Putamen (tissue), 1 donor: ENCODE measurements around the gene SLC44A5.

Experiments used
- DNase-seq: peaks from one replicate; pipeline ENCODE4 v3.0.0-alpha.2; 2016; ENCODE audit warnings: low spot score

Gene SLC44A5

DNA sequence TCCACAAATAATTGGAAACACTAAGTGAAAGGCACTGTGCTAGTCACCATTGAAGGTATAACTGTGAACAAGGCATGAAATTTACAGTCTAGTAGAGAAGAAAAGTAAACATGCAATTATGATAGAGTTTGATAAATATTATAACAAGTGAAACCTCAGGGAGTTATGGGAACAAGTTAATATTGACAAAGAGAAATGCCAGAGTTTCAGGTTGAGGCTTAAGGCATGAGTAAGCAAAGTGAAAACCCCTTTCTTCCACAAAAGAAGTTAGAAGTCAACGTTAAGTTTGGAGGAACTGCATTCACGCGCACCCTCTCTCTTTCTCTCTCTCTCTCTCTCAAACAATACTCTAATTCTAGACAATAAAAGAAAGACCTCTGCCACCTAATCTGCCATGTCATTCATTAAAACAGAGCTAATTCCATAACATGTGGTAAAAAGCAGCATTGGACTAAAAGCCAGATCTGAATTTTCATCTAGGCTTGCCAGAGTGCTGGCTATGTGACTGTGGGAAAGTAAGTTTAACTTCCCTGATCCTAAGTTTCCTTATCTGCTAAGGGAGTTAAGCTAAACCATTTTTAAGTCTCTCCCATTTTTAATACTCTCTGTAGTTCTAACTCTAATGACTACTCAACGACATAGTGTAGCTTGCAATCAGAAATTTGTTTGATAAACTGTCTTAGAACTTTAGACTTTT is 22.0 kb downstream of the SLC44A5 start:
- DNase-seq, result no peak

DNA sequence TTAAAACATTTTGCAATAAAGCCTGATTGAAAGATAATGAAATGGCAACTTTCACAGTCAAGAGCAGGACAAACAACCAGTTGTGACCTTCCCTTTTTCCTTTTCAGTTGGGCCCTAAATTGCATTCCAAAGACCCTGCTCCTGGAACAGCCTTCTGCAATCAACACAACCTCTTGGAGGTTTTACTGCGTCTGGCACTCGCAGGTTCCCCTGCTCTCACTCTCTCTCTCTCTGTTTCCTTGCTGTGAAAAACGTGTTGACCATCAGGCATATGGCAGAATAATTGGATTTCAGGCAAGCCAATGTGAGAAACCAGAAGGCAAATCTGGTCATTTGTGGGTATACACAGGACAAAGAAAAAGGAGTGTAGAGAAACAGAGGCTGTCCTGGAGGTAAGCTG is 23.2 kb downstream of the SLC44A5 start:
- no peak for DNase-seq

DNA sequence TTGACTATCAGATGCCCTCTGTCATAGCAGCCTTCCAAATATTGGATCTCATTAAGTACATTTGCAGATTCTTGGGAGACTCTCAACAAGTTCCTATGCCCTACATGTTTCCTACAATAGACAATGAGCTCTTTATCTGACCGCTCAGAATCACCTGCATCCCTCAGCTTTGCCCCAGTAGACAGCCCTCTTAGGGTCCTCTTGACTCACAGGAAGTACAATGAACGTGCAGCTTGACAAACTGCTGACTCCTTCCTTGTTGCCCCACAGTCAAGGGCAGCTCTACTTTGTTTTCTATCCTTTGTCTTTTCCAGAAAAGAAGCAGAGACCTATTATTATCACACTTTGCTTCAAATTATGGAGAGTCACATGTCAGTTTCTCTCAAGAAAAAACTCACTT is 27.6 kb downstream of the SLC44A5 start:
- no peak for DNase-seq

DNA sequence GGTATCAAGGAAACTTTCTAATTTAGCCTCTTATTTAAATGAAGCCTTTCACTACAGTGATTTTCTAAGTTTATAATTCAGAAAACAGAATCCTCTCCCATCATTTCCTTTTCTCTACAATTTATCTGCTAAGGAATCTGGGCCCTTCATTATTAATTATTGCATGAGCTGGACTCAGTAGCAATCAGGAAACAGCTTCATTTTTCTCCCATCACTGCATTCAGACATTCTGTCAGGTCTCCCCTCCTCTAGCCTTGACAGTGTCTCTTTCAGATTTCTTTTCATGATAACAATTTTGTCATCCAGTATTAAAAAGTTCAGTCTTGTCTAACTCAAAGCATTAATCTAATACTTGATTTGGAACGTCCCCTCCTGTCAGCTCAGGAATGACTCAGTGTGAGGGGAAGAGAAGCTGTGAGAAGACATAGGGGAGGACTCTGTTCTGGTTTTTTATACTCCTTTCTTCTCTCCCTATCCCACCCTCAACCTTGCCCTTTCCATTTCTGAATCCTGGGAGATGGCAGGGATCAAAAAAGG is 28.1 kb downstream of the SLC44A5 start:
- DNase-seq, result no peak

DNA sequence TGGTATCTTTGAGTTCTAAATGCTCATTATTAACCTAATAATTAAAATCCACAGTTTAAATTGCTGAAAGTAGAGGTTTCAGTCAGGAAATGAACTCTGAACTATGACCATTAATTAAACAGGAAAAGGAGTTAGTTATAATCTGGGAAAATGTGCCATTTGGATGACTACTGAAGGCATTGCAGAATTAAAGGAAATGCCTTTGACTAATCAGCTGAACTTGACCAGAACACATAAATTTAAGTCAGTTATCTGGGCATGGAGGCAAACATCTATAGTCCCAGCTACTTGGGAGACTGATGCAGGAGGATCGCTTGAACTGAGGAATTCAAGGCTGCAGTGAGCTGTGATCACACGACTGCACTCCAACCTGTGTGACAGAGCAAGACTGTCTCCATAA is 31.9 kb downstream of the SLC44A5 start:
- no peak for DNase-seq

DNA sequence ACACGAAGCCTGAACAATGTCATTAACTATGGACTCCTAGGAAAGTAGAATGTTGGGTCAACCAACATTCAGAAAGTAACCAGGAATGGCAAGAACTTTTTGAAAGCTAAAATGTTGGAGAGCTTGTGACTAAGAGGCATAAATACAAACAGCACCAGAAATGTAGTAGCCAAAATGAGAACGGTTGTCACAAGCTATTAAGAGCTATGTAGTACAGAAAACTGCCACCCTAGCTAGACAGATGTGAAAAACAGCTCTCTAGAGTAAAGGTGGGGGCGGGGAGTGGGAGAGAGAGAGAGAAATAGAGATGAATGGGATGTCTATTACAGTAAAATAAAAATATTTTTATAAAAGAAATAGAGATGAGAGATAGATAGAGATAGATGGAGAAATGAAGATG is 35.1 kb downstream of the SLC44A5 start:
- DNase-seq, result no peak

DNA sequence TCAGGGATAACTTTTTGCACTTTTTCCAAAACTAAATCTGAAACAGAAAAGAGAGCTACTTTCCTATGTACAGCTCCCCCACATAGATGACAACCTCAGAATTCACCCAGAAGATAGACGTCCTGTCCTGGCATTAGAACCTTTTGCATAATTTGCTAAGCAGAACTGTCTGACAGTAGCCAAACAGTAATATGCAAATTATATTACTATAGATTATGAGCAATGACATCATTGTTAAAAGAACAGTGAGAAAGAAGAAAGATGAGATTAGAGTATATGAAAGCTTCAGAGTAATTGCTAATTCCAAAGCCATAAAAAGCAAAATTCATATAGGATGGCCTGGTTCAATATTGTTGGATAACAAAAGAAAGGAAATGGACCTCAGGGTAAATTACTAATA is 43.7 kb downstream of the SLC44A5 start:
- no peak for DNase-seq

DNA sequence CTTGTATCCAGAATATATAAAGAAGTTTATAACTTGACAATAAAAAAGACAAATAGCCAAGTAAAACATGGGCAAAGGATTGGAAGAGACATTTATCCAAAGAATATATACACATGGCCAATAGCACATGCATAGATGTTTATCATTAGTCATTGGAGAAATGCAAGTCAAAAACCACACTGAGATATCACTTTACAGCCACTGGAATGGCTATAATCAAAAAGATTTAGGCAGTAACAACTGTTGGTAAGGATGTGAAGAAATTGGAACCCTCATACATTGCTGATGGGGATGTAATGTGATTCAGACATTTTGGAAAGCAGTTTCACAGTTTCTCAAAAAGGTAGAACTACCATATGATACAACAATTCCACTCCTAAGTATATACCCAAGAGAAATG is 51.1 kb downstream of the SLC44A5 start:
- DNase-seq, result no peak

DNA sequence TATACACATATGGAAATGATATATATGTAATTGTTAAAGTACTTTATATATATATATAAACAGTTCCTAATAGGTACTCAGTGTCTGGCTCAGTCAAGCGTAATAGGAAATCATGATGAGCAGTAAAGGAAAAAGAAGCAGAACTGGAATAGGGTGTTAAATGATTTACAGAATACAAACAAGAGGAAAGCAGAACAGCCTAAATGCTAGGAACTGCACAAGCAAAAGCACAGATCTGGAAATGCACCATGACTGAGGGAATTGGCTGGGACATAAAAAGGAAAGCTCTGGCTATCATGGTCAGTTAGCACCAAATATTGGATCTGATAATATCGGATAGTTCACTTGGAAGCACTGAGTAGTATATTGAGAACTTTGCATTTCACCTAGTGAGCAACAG is 51.8 kb downstream of the SLC44A5 start:
- no peak for DNase-seq

DNA sequence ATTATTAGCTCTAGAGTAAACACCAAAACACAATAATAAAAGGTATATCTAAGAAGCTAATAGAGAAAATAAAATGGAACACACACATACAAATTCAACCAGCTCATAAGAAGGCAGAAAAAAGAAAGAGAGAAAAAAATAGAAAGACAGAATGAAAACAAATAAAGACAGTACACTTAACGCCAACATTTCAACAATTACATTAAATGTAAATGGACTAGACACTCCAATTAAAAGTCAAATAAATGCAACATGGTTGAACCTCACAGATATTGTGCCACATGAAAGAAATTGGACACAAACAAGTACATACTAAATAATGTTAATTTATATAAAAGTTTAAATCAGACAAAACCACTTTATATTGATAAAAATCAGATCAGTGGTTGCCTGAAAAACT is 56.0 kb downstream of the SLC44A5 start:
- DNase-seq, result no peak

DNA sequence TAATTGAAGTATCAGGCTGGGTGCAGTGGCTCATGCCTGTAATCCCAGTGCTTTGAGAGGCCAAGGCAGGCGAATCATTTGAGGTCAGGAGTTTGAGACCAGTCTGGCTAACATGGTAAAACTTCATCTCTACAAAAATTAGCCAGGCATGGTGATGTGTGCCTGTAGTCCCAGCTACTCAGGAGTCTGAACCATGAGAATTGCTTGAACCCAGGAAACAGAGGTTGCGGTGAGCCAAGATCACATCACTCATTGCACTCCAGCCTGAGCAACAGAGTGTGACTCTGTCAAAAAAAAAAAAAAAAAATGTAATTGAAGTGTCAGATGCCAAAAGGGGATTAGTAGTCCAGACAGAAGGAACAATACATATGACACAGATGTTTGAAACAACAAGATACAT is 56.7 kb downstream of the SLC44A5 start:
- no peak for DNase-seq

DNA sequence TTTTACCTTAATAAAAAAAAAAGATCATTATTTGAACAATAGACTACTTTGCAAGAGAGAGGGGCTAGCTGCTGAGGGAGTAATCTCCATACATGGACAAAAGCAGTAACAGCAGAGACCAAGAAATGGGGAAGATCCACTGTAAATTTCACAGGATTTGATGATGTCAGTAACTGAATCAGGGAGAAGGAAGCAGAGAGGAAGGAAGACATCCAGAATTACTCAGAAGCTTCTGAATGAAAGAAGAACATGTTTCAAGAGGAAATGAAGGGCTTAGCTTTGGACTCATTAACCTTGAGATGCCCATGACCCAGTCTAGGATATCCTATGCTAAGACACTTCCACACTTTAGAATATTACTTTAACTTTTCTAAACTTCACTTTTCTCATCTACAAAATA is 60.4 kb downstream of the SLC44A5 start:
- no peak for DNase-seq

DNA sequence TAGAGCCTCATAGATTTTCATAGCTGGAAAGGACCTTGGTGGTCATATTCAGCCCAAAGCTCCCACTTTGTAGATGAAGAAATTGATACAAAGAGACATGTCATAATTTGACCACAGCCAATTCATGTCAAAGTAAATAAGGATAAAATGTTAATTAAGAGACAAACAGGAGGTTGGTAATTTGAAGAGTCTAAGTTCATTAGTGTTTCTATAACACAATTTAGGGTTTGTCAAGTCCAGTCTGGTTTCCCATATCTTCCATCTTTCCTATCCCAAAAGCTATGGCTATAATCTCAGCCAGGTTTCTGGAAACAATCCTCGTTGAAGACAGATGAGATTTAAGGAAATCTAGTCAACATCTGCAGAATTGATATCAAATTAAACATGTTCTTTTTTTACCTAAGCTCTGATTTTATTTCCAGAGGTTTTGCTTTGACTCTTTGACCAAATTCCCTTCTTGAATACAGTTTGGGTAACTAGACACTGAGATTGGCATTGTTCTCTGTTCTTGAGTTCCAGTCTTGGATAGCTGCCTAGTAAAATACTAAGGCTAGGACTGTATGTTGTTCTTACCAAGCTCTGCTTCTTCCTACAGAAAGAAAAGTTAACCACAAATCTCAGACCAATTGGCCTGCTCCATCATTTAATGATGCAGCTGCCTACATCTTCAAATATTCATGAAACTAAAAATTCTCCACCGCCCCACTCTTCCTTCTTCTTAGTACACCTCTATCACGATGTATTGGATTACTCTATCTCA is 62.0 kb downstream of the SLC44A5 start:
- no peak for DNase-seq

DNA sequence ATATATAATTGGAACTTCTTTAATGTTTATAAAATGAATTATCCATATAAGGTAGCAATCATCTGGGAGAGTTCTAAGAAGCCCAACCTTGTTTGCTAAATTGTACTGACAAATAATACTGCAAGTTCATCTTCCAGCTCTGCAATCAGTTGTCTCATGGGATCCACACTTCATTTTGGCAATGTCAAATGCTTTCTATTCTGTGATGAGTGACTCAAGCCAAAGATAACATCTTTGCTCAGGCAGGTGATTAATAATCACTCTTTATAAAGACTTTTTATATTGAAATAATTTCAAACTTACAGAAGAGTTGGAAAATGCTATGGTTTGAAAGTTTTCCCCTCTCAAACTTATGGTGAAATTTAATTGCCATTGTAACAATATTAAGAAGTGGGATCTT is 67.2 kb downstream of the SLC44A5 start:
- DNase-seq, result no peak

DNA sequence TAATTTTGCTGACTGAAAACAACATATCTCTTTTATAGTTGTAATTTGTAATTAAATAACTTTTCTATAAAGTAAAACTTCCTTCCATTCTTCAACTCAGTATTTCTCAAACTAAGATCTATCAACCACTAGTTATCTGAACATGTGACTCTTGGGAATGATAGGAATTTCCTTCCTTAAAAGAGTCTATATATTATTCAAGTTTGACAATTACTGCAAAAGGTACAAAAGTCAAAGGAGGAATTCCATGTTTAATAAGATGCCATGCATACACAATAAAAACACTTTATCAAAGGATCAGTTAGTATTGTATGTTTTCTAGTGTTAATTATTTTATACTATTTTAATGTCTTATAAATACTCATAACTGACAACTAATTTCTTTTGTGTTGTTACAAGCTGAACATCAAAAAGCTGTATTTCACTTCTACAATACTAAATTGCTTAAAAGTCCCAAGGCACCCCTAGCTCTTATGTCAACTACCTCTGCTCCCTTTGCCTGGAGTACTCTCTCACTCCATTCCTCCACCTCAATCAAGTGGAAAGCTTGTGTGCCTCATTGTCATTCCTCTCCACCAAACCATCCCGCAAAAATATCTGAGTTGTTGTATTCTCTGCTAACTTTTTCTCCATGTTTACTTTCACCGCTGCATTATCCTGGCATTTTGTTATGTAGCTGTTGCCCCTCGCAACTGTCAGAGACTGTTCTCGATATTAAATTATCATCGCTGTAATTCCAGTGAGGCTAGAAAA is 67.9 kb downstream of the SLC44A5 start:
- no peak for DNase-seq

DNA sequence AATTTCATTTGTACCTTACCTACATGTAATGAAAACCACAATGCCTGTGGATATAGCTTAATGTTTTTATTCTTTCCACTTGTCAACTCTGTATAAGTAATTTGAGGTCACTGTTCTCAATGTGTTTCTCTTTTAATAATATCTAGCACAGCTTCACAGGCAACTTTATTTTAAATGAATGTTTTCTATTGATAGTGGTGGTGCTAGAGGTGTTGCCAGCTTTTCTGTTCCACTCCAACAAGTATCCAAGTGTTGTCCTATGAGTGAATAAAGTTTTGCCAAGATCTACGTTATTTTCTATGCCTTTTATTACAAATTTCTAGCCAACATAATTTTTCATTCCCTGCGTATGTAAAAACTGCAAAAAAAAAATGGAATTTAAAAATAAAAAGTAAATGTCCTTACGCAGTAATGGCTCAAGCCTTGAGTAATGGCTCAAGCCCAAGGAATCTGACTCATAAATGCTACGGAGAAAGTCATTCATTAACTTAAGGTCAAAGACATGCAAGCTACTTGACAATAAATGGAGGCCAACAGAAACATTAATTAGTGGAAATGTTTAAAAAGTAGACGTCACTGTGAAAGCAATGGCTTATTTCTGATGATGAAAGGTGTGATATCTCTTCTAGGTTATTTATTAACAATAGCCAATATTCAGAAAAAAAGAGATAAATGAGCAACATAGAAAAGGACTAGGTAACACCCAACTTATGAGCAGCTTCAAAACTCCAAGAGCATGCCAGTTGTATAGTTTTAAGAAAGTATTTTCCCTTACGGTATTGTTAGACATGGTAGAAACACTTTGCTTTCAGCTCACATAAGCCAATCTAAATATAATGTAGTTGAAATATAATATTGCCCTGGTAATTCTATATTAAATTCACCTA is 71.4 kb downstream of the SLC44A5 start:
- DNase-seq, result no peak

DNA sequence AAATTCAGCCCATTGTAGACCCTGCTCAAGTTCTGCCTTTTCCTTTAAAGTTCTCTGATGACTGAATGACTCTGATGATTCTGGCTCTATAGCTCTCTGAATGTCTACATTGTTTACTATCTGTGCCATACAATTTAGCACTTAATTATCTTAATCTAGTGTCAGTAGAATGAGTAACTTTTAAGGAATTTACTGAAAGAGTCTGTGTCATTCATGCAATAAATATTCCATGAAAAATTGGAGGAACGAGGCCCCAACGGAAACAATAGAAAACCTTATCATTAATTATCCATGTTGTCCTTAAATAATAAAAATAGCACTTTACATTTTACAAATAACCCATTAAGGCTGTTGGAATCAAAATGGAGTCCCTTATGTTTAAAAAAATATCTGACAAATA is 77.8 kb downstream of the SLC44A5 start:
- DNase-seq, result no peak

DNA sequence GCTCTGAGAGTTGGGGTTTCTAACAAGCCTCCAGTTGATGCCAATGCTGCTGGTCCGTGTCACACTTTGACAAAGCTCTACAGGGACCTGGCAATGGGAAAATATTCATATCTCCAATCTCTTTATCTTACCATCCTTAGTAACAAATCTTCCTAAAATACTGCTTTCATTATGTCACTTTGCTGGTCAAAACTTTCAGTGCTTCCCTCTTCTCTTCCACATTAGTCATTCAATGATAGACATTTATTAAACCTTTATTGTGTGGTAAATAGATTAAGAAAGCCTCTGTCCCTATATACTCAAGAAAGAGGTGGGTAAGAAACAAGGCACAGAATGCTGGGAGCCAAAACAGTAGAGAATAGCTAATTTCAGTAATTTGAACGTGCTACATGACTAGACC is 79.3 kb downstream of the SLC44A5 start:
- DNase-seq, result no peak

DNA sequence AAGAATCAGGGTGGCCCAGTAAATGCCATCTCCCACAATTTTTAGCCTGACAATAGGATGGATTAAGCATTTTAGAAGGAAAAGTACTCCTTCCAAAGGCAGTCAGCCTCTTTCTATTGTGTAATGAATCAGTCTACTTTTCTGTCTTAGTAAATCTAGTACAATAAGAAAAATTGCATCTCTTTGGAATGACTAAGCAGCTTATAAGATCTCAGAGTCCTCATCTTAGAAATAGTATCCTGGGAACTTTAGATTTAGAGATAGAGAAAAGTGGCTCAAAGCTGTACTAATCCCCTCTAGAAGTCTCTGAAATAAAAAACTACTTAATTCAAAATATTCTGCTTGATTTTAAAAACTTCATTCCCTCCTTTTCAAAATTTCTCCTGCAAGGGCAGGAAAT is 81.4 kb downstream of the SLC44A5 start:
- no peak for DNase-seq

DNA sequence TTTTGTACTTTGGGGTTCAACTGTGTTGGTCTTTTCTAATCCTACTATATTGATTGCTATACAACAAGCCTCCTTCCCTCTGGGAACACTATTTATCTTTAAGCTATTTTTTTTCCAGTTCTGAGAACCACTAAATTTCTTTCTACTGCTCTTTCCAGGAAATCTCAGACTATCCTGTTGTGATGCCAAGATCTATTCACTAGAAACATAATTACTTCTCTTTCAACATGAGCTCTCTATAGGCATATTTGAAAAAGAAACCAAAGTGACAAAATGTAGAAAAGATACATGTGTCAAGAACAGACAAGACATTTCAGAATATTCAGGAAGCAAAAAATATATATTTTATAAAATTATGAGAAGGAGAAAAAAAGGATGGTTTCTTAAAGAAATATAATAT is 82.9 kb downstream of the SLC44A5 start:
- no peak for DNase-seq

DNA sequence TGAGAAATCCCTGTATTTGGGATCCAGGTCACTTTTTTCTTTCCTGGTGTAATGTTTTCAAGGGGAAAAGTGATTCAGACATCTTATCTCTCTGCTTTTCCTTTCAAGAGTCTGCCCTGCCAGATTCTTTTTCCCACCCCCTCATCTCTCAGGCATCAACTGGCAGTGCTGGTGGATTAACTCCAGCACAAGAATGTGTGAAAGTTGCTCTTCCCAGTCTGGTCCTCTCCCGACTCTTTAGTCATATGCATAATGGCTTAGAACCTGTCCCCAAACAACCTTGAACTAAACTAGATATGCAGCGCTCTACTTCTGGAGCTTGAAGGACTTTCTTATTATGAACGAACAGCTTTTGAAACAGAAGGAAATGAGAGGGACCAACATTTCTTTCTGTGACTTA is 88.5 kb downstream of the SLC44A5 start:
- no peak for DNase-seq

DNA sequence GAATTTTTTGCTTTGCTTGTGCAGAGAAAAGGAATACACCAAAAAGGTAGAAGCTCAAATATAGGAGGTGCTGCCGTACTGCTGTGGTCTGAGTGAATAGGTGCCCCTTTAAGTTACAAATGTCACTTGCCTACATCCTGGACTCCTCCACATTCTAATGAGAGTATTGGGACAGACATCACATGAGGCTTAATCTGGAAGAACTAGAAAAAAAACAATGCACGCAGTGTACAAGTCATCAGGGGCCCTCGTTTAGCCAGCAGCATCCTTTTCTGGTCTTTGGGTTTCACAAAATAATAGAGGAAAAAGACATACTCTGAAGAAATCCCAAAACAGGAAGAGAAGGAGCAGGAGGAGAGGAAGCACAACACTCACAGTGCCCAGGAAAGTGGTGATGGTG is 89.3 kb downstream of the SLC44A5 start:
- no peak for DNase-seq
